Measurements from ENCODE around the gene AKT1.

The AKT1 gene

DNA sequence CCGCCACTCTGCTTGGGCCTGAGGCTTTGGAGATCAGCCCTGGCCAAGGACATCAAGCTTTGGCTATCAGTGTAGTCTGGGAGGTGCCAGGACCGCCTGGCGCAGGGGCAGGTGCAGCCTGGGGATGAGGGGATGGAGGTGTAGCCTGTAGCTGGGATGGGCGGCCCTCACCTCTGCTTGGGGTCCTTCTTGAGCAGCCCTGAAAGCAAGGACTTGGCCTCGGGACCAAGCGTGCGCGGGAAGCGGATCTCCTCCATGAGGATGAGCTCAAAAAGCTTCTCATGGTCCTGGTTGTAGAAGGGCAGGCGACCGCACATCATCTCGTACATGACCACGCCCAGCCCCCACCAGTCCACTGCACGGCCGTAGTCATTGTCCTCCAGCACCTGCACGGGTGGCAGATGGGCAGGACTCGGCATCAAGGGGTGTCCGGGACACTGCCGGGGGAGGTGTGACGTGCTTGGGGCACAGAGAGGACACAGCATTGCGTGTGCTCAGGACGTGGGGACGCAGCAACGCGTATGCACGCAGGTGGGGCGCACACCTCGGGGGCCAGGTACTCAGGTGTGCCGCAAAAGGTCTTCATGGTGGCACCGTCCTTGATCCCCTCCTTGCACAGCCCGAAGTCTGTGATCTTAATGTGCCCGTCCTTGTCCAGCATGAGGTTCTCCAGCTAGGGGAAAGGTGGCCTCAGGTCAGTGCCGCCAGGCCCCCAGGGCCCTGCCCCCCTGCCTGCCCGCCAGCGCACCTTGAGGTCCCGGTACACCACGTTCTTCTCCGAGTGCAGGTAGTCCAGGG is 22.6 kb downstream of the AKT1 start:
- DNase-seq (ENCODE audit: low spot score) = no peak

DNA sequence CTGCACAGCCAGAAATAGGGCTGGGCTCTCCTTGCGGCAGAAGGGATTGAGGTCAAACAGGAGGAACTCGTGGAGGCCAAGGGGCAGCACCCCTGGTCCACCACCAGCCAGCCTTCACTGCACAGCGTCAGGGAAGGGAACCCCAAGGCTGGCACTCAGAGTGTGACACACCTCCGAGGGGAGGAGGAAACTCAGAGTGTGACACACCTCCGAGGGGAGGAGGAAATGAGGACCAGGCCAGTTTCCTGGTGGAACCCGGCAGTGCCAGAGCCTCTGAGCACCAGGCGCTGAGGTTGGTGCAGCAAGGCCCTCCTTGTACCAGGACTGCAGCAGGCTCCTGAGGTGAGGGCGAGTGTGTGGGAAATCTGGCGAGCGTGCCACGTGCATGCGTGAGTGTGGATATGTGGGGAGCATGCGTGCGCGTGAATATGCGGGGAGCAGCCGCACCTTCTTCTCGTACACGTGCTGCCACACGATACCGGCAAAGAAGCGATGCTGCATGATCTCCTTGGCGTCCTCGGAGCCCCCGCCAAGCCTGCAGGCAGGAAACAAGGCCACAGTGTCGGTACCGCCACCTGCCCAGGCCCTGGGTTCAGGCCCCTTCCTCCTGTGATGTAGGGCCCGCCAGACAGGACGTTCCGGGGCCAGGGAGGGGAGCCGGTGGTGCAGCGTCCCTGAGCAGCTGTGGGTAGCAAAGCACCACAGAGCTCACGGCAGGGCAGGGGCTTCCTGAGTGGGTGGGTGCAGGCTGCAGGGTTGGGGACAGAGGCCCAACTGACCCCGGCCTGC is 23.4 kb downstream of the AKT1 start:
- no peak for DNase-seq (ENCODE audit: low spot score)

DNA sequence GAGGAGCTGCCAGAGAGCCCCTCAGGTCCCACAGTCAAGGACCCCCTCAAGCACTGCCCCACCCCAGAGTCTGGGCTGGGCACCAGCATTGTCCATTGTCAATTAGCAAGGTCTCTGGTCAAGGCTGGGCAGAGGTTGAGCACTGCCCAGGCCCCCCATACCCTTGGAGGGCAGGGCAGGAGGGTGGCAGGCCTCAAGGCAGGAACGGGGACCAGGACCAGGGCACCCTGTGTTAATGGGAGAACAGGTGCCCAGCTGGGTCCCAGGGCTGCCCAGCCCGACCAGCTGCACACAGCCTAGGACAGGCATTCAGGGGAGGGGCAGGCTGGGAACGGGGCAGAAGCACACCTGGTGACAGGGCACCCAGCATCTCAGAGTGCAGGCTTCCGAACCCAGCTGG is 24.2 kb downstream of the AKT1 start:
- no peak for DNase-seq (ENCODE audit: low spot score)

DNA sequence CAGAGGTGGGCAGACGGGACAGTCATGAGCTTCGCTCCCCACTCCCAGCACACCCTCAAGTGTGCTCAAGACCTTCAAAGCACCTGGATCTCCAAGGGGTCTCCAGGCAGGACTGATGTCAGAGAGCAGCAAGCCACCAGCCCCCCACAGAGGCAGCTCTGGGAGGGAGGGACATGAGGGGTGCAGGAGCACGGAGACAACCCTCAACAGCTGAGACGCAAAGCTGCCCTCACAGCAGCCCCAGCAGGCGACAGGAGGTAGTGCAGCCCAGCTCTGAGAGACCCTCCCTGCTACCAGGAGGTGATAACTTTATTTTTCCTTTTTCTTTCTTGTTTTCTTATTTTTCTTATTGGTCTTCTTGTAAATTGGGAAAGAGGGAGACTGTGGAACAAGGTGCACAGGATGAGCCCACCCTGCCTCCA is 24.7 kb downstream of the AKT1 start:
- no peak for DNase-seq (ENCODE audit: low spot score)

DNA sequence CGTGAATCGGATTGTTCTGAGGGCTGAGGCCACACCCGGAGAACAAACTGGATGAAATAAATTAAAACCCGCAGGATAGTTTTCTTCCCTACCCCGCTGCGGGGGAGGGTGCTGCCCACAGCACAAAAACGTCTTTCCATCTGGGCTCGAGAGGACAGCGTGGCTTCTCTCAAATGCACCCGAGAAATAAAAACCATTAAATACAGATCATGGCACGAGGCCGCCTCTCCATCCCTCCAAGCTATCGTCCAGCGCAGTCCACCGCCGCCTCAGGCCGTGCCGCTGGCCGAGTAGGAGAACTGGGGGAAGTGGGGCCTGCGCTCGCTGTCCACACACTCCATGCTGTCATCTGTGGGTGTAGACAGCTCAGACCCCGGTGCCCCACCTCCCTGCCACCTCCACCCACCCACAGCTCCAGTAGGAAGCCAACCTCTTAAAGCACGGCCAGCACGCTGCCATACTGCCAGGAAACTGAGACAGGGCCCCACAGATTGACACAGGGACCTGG is 25.4 kb downstream of the AKT1 start:
- DNase-seq (ENCODE audit: low spot score) = no peak

DNA sequence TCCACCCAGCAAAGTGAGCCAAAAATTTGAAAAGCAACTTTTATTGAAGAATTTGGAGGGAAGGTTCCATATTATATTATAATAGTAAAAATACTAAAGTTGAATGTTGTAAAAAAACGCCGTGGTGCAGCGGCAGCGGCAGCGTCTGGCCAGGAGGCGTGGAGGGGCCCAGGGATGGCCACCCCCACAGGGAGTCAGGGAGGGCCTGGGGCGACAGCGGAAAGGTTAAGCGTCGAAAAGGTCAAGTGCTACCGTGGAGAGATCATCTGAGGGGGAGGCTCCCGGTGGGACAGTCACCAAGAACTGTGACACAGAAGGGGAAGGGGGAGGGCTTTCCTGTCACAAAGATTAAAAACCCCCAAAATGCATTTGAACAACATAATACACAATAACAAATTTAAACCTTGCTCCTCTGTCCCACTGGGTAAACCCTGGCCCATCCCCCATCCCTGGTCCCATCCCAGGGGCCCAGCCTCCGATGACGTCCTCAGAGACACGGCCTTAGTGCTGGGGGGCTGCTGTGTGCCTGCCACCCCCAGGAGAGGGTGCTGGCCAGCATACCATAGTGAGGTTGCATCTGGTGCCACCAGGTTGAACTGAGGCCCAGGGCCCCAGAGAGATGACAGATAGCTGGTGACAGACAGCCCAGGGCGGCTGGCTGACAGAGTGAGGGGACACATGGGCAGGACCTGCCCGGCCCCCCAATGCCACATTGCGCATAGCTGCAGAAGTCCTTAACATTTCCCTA is 26.1 kb downstream of the AKT1 start:
- no peak for DNase-seq (ENCODE audit: low spot score)

DNA sequence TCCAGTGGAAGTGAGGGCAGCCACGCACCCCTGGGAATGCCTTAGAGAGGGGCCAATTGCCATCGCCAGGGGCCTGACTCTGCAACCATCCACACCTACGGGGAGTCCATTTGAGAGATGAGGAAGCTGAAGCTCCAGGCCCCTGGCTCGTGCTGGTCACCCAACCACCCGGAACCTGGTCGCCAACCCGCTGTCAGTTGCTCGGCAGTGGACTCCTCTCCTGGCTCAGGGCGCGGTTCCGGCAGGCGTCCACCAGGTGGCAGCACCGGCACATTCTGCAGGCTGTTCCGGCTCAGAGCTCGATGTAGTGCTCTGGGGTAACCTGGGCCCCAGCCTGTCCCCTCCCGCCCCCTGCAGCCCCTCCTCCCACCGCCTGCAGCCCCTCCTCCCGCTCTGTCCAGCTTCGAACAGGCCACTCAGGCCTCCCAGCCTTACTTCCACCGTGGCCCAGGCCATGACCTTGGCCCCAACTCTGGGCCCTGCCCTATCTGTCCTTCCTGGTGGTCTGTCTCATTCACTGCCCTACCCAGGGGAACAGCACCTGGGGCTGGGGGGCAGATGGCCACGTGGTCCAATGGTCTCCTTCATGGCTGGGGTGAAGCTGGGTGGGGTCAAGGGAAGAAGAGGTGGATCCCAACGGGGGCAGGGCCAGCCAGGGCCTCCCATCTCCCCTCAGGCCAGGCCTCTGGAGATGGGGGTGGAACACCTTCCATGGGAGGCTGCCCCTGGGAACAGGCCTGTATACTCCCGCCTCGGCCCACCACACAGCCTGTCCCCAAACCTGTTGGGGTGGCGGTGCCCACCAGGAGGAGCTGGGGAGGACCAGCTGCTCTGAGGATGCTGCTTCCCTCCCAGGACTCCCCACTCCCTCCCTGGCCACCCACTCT is 26.9 kb downstream of the AKT1 start:
- DNase-seq (ENCODE audit: low spot score) = peak; percentile 96

DNA sequence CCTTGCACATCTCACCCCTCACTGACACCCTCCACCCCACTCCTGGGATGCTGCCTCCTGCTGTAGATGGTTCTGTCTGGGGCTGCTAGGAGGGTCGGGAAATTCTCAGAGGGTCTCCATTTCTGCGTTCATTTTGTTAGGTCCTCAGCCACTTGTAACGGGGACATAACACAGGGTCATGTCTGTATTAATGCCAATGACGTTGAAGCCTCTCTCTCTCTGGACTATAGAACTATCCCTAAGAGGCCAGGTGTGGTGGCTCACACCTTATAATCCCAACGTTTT is 28.0 kb downstream of the AKT1 start:
- DNase-seq (ENCODE audit: low spot score) = no peak

DNA sequence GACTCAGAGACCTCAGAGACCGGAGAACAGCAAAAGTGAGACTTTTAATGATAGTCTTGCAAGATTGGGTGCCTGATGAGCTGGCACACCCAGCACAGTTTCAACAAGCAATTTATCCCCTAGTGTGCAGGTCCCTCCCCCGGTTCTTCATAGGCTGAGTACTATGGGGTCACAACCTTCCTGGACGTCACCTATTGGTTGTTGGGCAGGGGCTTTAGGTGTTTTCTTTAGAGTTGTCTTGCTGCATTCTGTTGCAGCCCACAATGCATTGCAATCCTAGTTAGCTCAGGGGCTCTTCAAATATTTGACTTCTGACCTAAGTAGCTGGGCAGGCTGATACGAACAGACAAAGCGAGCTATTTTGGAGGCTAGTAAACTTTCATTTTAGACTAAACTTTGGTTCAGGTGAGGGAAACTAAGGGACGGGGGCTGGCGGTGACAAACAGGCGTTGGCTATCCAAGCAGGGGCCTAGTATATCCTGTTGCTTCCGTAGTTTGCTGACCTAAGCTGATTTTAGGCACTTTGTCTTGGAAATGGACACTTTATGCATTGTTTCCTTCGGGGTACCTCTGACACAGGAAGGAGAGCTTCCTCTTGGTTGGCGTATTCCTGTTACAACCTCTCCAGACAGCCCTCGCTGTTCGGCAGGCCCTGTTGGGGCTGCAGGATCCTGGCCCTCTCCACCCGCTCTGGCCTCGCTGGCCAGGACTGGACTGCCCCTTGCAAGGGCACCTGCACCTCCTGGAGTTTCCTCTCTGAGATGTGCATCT is 28.5 kb downstream of the AKT1 start:
- no peak for DNase-seq (ENCODE audit: low spot score)

DNA sequence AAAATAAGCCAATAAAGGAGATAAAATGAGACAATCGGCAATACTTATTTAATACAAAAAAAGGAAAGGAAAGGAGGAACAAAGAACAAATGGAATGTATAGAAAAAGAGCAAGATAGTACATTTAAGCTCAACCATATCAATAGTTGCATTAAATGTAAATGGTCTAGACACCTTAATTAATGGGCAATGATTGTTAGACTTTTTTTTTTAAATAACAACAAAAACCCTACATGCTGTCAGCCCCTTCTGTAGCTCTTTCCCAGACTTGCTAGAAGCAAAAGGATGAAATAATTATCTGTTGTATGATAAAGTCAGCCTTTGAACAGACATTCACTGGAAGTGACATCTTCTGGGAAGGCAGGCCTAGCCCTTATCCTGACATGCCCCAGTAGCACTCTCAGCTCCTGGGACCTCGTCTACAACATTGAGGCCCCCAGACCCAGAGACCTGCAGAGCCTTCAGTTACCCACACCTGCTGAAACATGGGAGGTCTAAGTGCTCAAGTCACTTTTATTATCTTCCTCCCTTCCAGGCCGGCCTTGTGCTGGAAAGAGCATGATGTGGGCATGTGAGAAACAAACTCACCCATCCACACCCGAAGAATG is 29.2 kb downstream of the AKT1 start:
- DNase-seq (ENCODE audit: low spot score) = no peak

DNA sequence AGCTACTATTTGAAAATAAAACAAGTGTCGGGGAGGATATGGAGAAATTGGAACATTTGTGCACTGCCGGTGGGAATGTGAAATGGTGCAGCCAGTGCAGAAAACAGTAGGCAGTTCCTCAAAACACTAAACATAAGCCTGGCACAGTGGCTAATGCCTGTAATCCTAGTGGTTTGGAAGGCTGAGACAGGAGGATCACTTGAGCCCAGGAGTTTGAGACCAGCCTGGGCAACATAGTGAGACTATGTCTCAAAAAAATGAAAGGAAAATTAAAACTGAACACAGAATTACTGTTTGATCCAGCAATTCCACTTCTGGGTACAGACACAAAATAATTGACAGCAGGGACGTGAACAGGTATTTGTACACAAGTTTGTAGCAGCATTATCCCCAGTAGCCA is 30.0 kb downstream of the AKT1 start:
- DNase-seq (ENCODE audit: low spot score) = no peak

DNA sequence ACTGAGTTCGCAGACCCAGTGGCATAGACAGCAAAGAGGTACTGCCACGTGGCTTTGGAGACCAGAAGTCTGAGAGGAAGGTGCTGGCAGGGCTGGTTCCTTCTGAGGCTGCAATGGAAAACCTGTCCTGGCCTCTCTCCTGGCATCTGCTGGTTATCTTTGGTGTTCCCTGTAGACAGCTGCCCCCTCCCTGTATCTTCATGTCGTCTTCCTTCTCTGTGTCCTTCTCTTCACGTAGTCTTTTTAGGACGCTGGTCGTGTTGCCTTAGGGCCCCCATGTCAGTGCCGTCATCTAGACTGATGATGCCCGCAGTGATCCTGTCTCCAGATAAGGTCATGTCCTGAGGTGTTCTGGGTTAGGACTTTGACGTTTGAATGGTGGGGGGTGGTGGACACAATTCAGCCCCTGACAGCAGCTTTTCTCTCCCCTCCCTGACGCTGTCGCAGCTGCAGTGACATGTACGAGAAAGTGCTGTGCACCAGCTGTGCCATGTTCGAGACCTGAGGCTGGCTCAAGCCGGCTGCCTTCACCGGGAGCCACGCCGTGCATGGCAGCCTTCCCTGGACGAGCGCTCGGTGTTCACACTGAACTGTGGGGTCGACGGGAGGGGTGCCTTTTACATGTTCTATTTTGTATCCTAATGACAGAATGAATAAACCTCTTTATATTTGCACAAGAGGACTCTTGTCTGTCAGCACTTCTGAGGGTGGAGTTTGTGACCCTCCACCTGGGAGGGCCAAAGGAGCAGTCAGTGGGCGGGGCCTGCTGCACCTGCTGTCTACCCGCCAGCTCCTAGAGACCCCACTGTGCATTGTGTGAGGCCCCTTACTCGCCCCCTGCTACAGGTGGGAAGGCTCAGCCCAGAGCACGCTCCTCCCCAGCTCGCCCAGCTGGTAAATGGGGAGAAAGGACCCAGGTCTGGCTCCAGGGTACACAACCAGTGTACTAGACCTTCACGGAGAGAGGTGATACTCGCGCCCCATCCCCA is 36.3 kb downstream of the AKT1 start:
- no peak for DNase-seq (ENCODE audit: low spot score)

DNA sequence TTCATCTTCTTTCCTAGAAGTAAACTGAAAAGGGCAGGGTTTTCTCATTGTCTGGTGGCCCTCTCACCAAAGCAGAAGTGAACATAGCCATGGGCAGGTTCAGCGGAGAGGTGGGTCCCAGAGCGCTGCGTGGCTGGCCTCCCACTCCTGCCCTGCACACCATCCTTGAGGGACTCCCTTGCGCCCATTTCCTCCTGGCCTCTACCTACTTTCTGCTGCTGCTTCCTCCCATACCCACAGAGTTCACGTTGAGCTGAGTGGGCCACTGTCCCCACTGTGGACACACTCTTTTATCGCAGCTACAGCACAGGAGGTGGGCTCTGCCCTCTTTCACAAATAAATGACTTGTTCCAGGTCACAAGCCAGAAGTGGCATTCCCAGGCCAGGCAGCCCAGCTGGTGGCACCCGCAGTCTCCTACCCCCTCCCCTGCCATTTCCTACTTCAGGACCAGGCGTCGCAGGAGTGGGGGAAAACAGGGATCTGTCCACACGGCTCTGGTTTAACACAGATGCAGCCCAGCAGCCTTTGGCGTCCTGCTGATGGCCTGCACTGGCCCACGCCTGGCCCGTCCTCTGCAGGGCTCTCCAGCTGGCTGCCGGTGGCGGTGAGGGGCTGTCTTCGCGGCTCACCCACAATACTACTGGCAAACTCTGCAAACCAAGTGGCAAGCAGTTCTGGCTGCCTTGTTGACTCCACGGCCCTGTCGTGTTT is 37.7 kb downstream of the AKT1 start:
- DNase-seq (ENCODE audit: low spot score) = no peak

DNA sequence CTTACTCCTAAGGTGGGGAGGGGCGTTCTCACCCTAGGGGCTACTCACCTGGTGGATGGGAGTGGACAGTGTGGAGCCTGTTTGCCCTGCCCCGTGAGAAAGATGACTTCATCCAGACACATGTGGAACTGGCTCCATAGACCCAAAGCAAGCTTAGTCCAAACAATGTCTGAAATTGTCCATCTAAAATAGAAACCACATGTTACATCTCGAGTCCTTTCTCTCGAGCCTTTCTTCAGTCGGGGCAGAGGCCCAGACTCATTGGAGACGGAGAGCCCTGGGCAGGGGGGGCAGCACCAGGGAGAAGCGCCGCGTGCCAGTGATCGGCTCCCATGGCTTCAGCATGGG is 38.3 kb downstream of the AKT1 start:
- DNase-seq (ENCODE audit: low spot score) = no peak

DNA sequence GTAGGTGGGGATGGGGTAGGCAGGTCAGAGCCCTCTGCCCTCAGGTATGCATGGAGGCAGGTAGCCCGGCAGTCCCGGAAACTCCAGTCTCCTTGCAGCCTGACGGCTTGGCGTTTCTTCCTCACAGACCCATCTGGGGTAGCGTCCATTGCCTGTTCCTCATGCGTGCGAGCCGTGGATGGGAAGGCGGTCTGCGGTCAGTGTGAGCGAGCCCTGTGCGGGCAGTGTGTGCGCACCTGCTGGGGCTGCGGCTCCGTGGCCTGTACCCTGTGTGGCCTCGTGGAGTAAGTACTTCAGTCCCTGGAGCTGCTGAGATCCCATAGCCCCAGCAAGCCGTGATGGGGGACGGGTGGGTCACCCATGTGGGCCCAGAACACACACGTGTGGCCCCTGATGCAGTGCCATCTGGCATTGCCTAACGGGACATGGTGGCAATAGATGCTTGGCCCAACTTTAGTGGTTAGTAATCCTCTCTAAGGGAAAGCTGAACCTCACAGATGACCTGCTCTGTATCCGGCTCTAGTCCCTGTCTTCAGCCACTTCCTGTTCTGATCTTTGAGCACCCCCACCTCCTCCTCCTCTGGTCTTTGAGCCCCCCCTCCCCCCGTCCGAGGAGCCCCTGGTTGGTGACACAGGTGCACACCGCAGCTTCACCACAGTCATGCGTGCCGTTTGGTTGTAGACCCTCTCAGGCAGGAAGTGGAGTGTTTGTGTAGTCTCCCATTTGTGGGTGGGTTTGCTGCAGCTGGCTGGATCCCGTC is 38.9 kb downstream of the AKT1 start:
- no peak for DNase-seq (ENCODE audit: low spot score)

DNA sequence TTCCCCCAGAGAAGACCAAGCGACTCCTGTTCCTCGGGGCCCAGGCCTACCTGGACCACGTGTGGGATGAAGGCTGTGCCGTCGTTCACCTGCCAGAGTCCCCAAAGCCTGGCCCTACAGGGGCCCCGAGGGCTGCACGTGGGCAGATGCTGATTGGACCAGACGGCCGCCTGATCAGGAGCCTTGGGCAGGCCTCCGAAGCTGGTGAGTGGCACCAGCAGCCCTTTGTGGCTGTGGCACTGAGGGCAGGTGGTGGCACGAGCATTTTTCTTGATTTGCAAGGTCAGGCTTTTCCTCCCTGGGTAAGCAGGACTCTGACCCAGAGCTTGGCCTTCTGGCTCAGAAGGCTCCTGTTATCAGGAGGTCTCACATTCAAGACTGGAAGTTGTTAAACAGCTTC is 39.9 kb downstream of the AKT1 start:
- DNase-seq (ENCODE audit: low spot score) = no peak

DNA sequence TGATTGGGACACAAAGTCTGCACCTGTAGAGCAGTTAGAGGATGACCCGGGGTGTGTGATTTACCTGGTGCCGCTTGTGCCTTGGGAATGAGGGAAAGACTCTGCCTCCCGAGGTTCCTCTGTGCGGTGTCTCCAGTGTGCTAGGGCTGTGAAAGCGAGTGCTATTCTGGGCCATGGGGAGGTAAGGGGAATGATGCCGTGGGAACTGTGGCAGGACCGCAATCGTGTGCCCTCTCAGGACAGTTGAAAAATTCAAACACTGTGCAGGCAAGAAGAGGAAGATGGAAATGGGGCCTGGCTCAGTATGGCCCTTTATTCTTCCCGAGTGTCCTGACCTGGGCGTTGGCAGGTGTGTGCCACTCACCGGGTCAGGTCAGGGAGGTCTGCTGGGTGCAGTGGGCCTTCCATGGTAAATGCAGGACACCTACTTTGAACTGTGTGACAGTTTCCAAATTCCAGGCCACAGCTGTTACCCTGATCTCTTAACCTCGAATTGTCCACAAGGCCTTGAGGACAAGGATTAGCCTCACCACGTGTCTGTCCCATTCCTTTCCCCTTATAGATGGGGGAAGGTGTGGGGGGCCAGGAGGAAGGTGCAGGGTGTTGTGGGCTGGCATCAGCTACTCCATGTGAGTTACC is 41.2 kb downstream of the AKT1 start:
- no peak for DNase-seq (ENCODE audit: low spot score)

Measured in ecto neural progenitor cell (in vitro differentiated cells).